ENCODE results near the gene CCDC12. TPM values are rescaled to one million over a fixed set of nuclear protein-coding genes. Genes with fewer than 3 reads are reported as not detected.

The CCDC12 gene
- total and polyA plus RNA-seq, 9 of the 15 experiments (the other 6 are each of a cell fraction or from before 2014, with no cell fraction given) = 8.9 to 201 (median 86.9) TPM

DNA sequence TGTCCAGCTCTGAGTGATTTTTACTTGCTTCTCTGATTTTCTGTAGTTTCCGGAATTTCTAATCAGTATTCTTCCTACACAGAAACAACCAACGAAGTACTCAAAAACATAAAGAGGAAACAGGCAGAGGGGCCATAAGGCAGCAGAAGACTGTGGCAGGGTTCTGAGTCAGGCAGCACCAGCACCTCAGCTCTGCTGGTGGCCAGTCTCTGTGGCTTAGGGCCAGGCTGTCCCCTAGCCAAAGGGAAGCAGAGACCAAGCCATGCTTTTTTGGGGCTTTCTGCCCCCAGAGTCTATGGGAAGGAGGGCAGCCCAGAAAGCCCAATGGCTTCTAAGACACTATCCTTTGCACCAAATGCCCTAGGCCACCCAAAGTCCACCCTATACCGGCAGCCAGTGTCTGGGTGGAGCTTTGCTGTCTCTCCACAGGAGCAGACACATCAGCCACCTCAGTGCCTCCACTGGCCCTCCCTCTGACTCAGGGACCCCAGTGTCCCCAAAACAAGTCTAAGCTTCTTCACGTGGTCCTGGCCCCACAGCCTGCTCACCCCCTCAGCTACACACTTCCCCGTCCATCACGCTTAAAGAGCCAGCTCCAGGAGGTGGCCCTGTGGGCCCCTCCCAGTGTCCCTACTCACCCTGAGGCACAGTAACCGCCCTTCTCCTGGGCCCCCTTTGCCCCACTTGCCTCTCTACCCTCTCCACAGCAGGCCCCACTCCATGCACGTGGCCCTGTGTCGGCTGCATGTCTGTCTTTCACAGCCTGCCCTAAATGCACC, 46.2 kb downstream of the CCDC12 start:
- DNase-seq (ENCODE audit: extremely low read depth in 1 of 4, low spot score in 3 of 4) (no peak), ATAC-seq (no peak), FAIRE-seq (no peak)
- BruUV-seq (replicated peaks) = no TSS peak
- CTCF ChIA-PET (ENCODE audit: low intra/inter-chr PET ratio) = no interaction called here
- H3K27ac ChIP-seq (ENCODE audit: extremely low read depth, low read depth, low read length) = no peak overlapping the region
- POLR2A ChIA-PET = interaction anchor here (0.6 to 2.1 kb wide), 9 partner anchors 8 to 587 kb away, joined by 3 to 12 read pairs (median 4); partner anchors contain the start of gene NBEAL2
- in situ Hi-C loops (cut with MboI) (no loop called here), intact Hi-C loops (cut with micrococcal nuclease) (loop anchor here (2.0 to 5.0 kb wide), 2 partner anchors 47 to 68 kb away; partner anchors contain the start of genes CCDC12 and NBEAL2)
- 86% methylated on average over 9 of the region's 9 CpGs for WGBS (ENCODE audit: insufficient coverage, low coverage, missing lambda C conversion rate)
- TF ChIP-seq PYGO2 (tag; IDR thresholded peaks at IDR 0.05) (no peak), POLR2G (IDR thresholded peaks at IDR 0.05; ENCODE audit: low read depth, low read length) (peak; percentile 50; the same call in 1 of the 2 replicates), POLR2A (conservative IDR thresholded peaks at IDR 0.05) (0 out of 2 replicates have a peak, but pooled peaks have one; percentile 25)
- no peaks in the 10 kb centered on the region for H3K27me3 ChIP-seq (ENCODE audit: control insufficient read depth in 2 of 2, insufficient read depth in 2 of 2, low read length in 2 of 2)
- peaks cover 76% of the 10 kb centered on the region for H3K36me3 ChIP-seq (ENCODE audit: control insufficient read depth, insufficient read depth, low read length)
- peak overlapping the region in 1 of 2 experiments; percentile 36; a peak in 2 of 4 replicates for H3K9ac ChIP-seq (ENCODE audit: insufficient read depth in 1 of 2, low read depth in 2 of 2, low read length in 2 of 2)
- H3K9me1 ChIP-seq (ENCODE audit: control insufficient read depth, insufficient read depth, low read length) = peaks cover 8% of the 10 kb centered on the region
- H3K9me3 ChIP-seq (replicated peaks; ENCODE audit: control insufficient read depth, insufficient read depth, low read depth, low read length) = no peaks in the 10 kb centered on the region
- no peak overlapping the region for H2AFZ ChIP-seq (ENCODE audit: low read depth, low read length)
- H3K79me2 ChIP-seq (ENCODE audit: control insufficient read depth, insufficient read depth, low read length) = peaks cover 81% of the 10 kb centered on the region
- H3K4me3 ChIP-seq = no peak overlapping the region
- no peak overlapping the region for H3K4me2 ChIP-seq (ENCODE audit: insufficient read depth, low read length)
- H3K4me1 ChIP-seq (replicated peaks in 1 of 2; ENCODE audit: control insufficient read depth in 2 of 2, insufficient read depth in 2 of 2, low read length in 2 of 2) = peaks cover 22 to 30% of the 10 kb centered on the region in 2 experiments
- peaks cover 22% of the 10 kb centered on the region for H4K20me1 ChIP-seq (replicated peaks; ENCODE audit: control insufficient read depth, insufficient read depth, low read length)

DNA sequence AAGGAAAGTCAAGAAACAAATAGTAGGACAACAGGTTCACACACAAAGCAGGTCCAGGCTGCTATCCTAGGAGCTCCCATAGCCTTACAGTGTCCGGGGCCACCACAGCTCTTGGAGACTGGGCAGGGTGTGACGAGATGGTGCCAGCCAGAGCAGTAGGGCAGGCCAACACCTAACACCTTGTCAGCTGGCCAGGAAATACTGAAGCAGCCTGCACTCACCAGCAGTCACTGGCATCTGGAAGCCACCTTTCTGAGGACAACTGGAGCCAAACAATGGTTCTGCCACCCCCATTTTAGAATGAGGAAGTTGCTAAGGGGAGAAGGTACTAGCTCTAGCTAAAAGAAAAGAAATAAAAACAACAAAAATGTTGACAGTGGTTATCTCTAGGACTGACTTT, 47.2 kb downstream of the CCDC12 start:
- Histone ChIP-seq H3K9ac (ENCODE audit: insufficient read depth in 1 of 2, low read depth in 2 of 2, low read length in 2 of 2) (no peak overlapping the region), H3K9me3 (replicated peaks; ENCODE audit: control insufficient read depth, insufficient read depth, low read depth, low read length) (no peaks in the 10 kb centered on the region), H3K4me3 (no peak overlapping the region), H3K36me3 (ENCODE audit: control insufficient read depth, insufficient read depth, low read length) (peaks cover 74% of the 10 kb centered on the region), H4K20me1 (replicated peaks; ENCODE audit: control insufficient read depth, insufficient read depth, low read length) (peaks cover 15% of the 10 kb centered on the region; the same call in 1 of the 2 replicates), H3K4me2 (ENCODE audit: insufficient read depth, low read length) (no peak overlapping the region), H2AFZ (ENCODE audit: low read depth, low read length) (no peak overlapping the region), H3K27me3 (ENCODE audit: control insufficient read depth in 2 of 2, insufficient read depth in 2 of 2, low read length in 2 of 2) (no peaks in the 10 kb centered on the region), H3K4me1 (replicated peaks in 1 of 2; ENCODE audit: control insufficient read depth in 2 of 2, insufficient read depth in 2 of 2, low read length in 2 of 2) (peaks cover 15 to 20% of the 10 kb centered on the region in 2 experiments), H3K9me1 (ENCODE audit: control insufficient read depth, insufficient read depth, low read length) (no peaks in the 10 kb centered on the region), H3K27ac (ENCODE audit: extremely low read depth, low read depth, low read length) (no peak overlapping the region), H3K79me2 (ENCODE audit: control insufficient read depth, insufficient read depth, low read length) (peaks cover 71% of the 10 kb centered on the region)
- FAIRE-seq (no peak), DNase-seq (ENCODE audit: extremely low read depth in 1 of 4, low spot score in 3 of 4) (no peak), ATAC-seq (no peak)
- intact Hi-C loops (cut with micrococcal nuclease) (no loop called here), in situ Hi-C loops (cut with MboI) (no loop called here)
- TF ChIP-seq ZNF174 (CRISPR knock-in tag; IDR thresholded peaks at IDR 0.05) (no peak), HMGN3 (IDR thresholded peaks at IDR 0.05; ENCODE audit: borderline replicate concordance, extremely low read depth, insufficient read length, low read depth, low read length) (no peak), HNRNPK (IDR thresholded peaks at IDR 0.05; ENCODE audit: low read depth, low read length, poor library complexity, severe bottlenecking) (no peak), NONO (IDR thresholded peaks at IDR 0.05; ENCODE audit: low read depth in 2 of 2, low read length in 1 of 2) (no peak)
- TF ChIP-seq, protein P1, sequence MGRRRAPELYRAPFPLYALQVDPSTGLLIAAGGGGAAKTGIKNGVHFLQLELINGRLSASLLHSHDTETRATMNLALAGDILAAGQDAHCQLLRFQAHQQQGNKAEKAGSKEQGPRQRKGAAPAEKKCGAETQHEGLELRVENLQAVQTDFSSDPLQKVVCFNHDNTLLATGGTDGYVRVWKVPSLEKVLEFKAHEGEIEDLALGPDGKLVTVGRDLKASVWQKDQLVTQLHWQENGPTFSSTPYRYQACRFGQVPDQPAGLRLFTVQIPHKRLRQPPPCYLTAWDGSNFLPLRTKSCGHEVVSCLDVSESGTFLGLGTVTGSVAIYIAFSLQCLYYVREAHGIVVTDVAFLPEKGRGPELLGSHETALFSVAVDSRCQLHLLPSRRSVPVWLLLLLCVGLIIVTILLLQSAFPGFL (CRISPR knock-in tag; IDR thresholded peaks at IDR 0.05) = no peak
- TF ChIP-seq, protein P2, sequence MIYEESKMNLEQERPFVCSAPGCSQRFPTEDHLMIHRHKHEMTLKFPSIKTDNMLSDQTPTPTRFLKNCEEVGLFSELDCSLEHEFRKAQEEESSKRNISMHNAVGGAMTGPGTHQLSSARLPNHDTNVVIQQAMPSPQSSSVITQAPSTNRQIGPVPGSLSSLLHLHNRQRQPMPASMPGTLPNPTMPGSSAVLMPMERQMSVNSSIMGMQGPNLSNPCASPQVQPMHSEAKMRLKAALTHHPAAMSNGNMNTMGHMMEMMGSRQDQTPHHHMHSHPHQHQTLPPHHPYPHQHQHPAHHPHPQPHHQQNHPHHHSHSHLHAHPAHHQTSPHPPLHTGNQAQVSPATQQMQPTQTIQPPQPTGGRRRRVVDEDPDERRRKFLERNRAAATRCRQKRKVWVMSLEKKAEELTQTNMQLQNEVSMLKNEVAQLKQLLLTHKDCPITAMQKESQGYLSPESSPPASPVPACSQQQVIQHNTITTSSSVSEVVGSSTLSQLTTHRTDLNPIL (CRISPR knock-in tag; IDR thresholded peaks at IDR 0.05) = no peak
- CTCF ChIA-PET (ENCODE audit: low intra/inter-chr PET ratio) = no interaction called here
- no TSS peak for BruUV-seq (replicated peaks)
- POLR2A ChIA-PET = interaction anchor here (0.8 to 2.1 kb wide), 7 partner anchors 9 to 62 kb away, joined by 4 to 12 read pairs (median 4); partner anchors contain the start of gene NBEAL2
- 91% methylated on average over 2 of the region's 2 CpGs for WGBS (ENCODE audit: insufficient coverage, low coverage, missing lambda C conversion rate)
